ENCODE results near the gene PPIP5K2. TPM values are rescaled to one million over a fixed set of nuclear protein-coding genes. Genes with fewer than 3 reads are reported as not detected.
"Not testable (repeated sequence)": the region's sequence is repeated elsewhere in the genome, so short reads cannot be mapped to it uniquely, and the experiment has no call there.

PPIP5K2 gene
- 25.9 TPM for polyA plus RNA-seq

DNA sequence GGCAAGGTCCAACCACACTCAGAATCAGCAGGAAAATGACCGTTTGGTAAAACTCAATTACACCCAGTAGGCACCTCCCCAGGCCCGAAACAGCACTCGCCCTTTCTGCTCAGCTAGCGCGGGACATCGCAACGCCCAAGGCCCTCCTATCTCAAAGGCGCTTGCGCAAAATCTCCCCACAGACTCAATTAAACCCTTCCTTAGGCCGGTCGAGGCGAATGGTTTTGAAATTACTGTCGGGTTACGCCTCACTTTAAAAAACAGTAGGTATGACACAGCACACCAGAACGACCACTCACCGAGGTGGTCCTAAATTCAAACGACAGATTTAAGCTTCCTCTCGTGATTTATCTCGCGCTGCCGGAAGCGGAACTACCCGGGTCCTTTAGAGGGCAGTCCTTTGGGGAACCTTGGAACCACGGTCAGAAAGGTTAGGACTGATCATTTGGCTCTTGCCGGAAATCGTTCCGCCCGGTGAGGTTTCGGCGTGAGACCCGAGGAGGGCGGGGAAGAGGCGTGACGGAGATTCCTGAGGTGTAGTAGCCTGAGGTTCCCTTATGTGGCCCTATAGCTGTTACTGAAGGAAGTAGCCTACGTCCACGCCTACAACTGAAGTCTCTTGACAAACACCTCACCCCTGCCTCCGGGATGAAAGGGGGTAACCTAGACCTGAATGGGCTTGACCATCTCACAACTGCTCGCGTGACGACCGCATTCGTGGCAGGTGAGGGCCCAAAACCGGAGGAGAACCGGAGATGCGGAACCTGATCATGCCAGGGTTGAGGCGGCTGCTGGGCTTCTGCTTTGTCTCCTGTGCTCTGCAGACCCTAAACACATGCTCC is at the start of gene PPIP5K2, which contains the start of gene GIN1:
PPIP5K2 (plus strand) TSS at position 537 of the 842 bp plus-strand sequence. CDS start 9,289 bp downstream, outside the sequence.
GIN1 (minus strand) TSS at position 374 of the 842 bp plus-strand sequence. CDS start 11,431 bp downstream, outside the sequence.
- peak within 1 kb of the TSS; percentile 91 to 100 (median 99) for H3K27ac Mint-ChIP-seq
- peaks cover 2% of the 10 kb centered on the region for H3K36me3 Mint-ChIP-seq
- peak within 1 kb of the TSS; percentile 94 to 100 (median 98) for H3K4me3 Mint-ChIP-seq
- no peaks in the 10 kb centered on the region for H3K9me3 Mint-ChIP-seq
- no peaks in the 10 kb centered on the region for H3K27me3 Mint-ChIP-seq
- peaks cover 15 to 37% (median 31%) of the 10 kb centered on the region in 3 donors for H3K4me1 Mint-ChIP-seq

DNA sequence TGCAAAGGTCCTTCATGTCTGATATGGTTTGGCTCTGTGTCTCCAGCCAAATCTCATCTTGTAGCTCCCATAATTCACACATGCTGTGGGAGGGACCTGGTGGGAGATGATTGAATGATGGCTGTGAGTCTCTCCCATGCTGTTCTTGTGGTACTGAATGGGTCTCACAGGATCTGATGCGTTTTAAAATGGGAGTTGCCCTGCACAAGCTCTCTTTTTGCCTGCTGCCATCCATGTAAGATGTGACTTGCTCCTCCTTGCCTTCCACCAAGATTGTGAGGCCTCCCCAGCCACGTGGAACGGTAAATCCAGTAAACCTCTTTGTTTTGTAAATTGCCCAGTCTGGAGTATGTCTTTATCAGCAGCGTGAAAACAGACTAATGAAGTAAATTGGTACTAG is 46.6 kb upstream of the PPIP5K2 start:
- H3K9me3 Mint-ChIP-seq = peaks cover 12 to 38% (median 26%) of the 10 kb centered on the region in 3 donors
- not testable (repeated sequence) for H3K27me3 Mint-ChIP-seq, H3K36me3 Mint-ChIP-seq, H3K4me1 Mint-ChIP-seq, H3K4me3 Mint-ChIP-seq
- peak overlapping the region in 1 of 3 donors; percentile 5 for H3K27ac Mint-ChIP-seq

DNA sequence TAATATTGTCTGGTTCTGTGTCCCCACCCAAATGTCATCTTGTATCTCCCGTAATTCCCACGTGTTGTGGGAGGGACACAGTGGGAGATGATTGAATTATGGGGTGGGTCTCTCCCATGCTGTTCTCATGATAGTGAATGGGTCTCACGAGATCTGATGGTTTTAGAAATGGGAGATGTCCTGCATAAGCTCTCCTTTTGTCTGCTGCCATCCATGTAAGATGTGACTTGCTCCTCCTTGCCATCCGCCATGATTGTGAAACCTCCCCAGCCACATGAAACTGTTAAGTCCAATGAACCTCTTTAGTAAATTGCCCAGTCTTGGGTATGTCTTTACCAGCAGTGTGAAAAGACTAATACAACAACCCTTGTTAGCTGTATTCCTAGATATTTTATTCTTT is 44.7 kb upstream of the PPIP5K2 start:
- Mint-ChIP-seq H3K36me3 (no peaks in the 10 kb centered on the region), H3K4me3 (no peak overlapping the region), H3K4me1 (peaks cover 0 to 2% (median 0%) of the 10 kb centered on the region in 3 donors), H3K9me3 (peaks cover 14 to 44% (median 33%) of the 10 kb centered on the region in 3 donors), H3K27ac (peak overlapping the region in 1 of 3 donors; percentile 5), H3K27me3 (no peaks in the 10 kb centered on the region)

DNA sequence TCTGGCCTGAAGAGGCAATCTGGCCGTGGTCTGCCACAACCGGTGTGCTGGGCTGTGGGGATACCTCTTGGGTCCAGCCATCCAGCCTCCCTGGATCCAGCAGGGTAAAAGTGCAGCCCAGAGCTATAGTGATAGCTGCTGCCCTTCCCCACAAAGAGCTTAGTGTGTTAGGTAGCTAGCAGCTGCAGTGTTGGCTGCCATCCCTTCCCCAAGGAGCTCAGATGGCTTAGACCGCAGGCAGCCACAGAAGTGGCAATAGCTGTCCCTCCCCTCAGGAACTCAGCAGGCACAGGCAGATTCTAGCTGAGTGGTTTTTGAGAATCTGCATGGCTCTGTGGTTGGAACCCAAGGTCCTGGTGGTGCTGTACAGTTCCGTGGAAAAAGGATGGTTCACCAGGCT is 40.3 kb upstream of the PPIP5K2 start:
- no peak overlapping the region for H3K27ac Mint-ChIP-seq
- peaks cover 0 to 2% (median 0%) of the 10 kb centered on the region in 3 donors for H3K4me1 Mint-ChIP-seq
- peaks cover 25 to 73% (median 58%) of the 10 kb centered on the region in 3 donors for H3K9me3 Mint-ChIP-seq
- no peak overlapping the region for H3K4me3 Mint-ChIP-seq
- no peaks in the 10 kb centered on the region for H3K27me3 Mint-ChIP-seq
- H3K36me3 Mint-ChIP-seq = peaks cover 2% of the 10 kb centered on the region

DNA sequence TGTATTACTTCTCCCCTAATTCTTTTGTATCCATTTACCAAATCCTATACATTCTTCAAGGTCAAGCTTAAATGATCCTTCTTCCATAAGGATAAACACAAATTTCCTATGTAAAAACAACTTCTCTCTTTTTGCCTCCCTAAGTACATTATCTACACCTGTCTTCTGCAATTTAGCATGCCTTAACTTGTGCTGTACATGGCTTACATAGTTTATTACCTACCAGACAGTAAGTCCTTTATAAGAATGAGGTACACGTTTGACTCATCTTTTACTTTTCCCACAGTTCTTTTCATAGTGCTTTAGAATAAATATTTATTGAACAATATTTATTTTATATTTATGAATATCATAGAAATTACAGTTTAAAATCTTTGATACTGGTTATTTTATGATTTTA is 33.6 kb upstream of the PPIP5K2 start:
- Mint-ChIP-seq H3K4me3 (no peak overlapping the region), H3K27ac (no peak overlapping the region), H3K9me3 (peaks cover 16 to 42% (median 37%) of the 10 kb centered on the region in 3 donors), H3K4me1 (peaks cover 0 to 2% (median 0%) of the 10 kb centered on the region in 3 donors), H3K36me3 (peaks cover 22% of the 10 kb centered on the region), H3K27me3 (no peaks in the 10 kb centered on the region)

GRCh38 chr5:103089272-103089671 is 30.8 kb upstream of the PPIP5K2 start:
- Mint-ChIP-seq H3K36me3 (peaks cover 29% of the 10 kb centered on the region), H3K4me1 (peaks cover 0 to 2% (median 0%) of the 10 kb centered on the region in 3 donors), H3K27ac (no peak overlapping the region)

DNA sequence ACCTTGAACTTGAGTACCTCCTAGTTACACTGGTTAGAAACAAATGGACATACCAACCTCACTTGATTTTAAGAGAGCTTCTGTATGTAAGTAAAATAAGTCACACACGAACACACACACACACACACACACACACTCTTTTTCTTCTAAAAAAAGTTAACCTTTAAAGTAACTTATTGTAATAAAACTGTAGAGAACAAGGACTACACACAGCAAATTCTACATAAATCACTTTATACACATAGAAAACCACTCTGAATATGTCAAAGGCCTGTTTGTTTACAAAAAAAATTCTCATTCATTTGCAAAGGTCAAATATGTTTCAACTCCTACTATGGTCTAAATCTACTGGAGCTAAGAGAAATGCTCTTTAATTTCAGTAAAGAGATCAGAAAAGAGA is 29.3 kb upstream of the PPIP5K2 start:
- Mint-ChIP-seq H3K4me3 (no peak overlapping the region), H3K9me3 (peaks cover 2 to 13% (median 6%) of the 10 kb centered on the region in 3 donors), H3K36me3 (peaks cover 27% of the 10 kb centered on the region), H3K4me1 (peaks cover 0 to 2% (median 0%) of the 10 kb centered on the region in 3 donors), H3K27me3 (no peaks in the 10 kb centered on the region), H3K27ac (no peak overlapping the region)

More at GRCh38 chr5:103089272-103089671, 30.8 kb upstream of the PPIP5K2 start:
- peaks cover 5 to 20% (median 14%) of the 10 kb centered on the region in 3 donors for H3K9me3 Mint-ChIP-seq
- H3K27me3 Mint-ChIP-seq = no peaks in the 10 kb centered on the region
- no peak overlapping the region for H3K4me3 Mint-ChIP-seq

DNA sequence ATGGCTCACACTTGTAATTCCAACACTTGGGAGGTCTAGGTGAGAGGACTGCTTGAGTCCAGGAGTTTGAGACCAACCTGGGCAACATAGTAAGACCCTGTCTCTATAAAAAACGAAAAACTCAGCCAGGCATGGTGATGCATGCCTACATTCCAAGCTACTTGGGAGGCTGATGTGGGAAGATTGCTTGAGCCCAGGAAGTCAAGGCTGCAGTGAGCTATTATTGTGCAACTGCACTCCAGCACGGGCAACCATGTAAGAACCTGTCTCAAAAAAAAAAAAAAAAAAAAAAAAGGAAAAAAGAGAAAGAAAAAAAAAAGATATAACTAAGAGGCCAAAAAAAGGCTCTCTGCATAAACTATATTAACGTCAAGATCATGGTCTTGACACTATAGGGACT is 27.4 kb upstream of the PPIP5K2 start:
- H3K9me3 Mint-ChIP-seq = peaks cover 0 to 5% (median 2%) of the 10 kb centered on the region in 3 donors
- H3K36me3 Mint-ChIP-seq = peaks cover 28% of the 10 kb centered on the region
- no peaks in the 10 kb centered on the region for H3K27me3 Mint-ChIP-seq
- H3K27ac Mint-ChIP-seq = no peak overlapping the region
- H3K4me3 Mint-ChIP-seq = no peak overlapping the region
- no peaks in the 10 kb centered on the region for H3K4me1 Mint-ChIP-seq

DNA sequence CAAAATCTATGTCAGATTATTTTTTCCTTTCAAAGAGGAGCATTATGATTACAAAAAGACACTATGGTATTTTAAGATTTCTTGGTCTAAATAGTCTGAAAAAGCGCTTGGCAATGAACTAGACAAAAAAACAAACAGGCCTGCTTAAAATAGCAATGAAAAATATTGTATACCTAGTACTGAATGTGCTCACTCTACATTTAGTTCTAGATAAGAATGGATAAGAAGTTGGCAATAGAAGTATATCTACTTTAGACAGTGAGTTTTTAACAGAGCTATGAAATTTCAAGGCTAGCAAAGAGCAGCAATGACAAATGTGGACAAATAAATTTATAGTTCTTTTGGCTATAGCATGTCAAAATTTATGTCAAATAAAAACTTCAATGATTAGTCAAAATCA is 26.4 kb upstream of the PPIP5K2 start:
- H3K36me3 Mint-ChIP-seq = peaks cover 25% of the 10 kb centered on the region
- no peak overlapping the region for H3K4me3 Mint-ChIP-seq
- H3K27ac Mint-ChIP-seq = no peak overlapping the region
- H3K27me3 Mint-ChIP-seq = no peaks in the 10 kb centered on the region
- H3K9me3 Mint-ChIP-seq = peaks cover 0 to 5% (median 2%) of the 10 kb centered on the region in 3 donors
- H3K4me1 Mint-ChIP-seq = no peaks in the 10 kb centered on the region

- peaks cover 23% of the 10 kb centered on the region for H3K36me3 Mint-ChIP-seq
- H3K27me3 Mint-ChIP-seq = no peaks in the 10 kb centered on the region
- H3K9me3 Mint-ChIP-seq = peaks cover 0 to 5% (median 2%) of the 10 kb centered on the region in 3 donors
- no peaks in the 10 kb centered on the region for H3K4me1 Mint-ChIP-seq
- no peak overlapping the region for H3K4me3 Mint-ChIP-seq
- peak overlapping the region in 1 of 3 donors; percentile 23 for H3K27ac Mint-ChIP-seq
These were observed 25.4 kb upstream of the PPIP5K2 start for GRCh38 chr5:103094737-103095136.

DNA sequence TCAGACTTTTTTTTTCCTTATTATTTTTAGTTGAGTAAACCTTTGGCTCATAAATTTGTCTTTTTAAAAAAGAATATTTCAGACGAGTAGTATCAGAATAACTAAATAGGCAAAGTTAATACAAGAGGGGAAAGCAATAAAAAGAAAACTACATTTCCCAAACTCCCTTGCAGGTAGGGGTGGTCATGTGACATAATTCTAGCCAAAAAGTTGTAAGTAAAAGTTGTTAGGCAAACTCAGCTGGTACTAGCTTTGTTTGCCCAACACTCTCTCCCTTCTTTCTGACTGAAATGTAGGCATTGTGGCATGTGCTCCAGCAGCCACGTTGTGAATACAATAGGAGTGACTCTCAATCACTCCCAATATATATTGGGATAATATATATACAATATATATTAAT is 21.1 kb upstream of the PPIP5K2 start:
- H3K36me3 Mint-ChIP-seq = peaks cover 22% of the 10 kb centered on the region
- H3K27ac Mint-ChIP-seq = no peak overlapping the region
- no peaks in the 10 kb centered on the region for H3K27me3 Mint-ChIP-seq
- H3K4me3 Mint-ChIP-seq = no peak overlapping the region
- H3K9me3 Mint-ChIP-seq = no peaks in the 10 kb centered on the region
- H3K4me1 Mint-ChIP-seq = no peaks in the 10 kb centered on the region

DNA sequence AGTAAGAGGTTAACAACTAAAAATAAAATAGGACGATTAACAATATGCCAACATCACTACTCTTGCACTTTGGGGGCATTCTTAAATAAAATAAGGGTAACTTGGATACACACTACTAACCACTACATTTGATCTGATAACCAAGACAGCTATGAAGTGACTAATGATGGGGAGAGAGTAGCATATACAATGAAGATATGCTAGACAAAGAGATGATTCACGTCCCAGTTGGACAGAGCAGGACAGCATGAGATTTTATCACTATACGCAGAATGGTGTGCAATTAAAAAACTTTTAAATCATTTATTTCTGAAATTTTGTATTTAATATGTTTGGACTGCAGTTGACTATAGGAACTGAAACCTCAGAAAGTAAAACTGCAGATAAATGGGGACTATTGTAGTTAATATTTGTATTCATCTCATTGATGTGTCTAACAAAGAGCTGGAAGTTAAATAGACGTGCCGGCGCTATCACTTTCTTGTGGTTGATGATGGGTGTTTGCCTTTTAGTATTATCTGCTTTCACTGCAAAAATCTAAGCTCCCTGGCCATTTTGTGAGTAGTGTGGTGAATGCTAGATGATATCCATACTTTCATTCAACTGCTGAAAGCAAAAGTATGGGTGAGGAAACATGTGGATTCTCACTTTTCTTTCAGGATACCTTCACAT is 18.9 kb upstream of the PPIP5K2 start:
- H3K4me1 Mint-ChIP-seq = no peaks in the 10 kb centered on the region
- H3K27ac Mint-ChIP-seq = no peak overlapping the region
- no peaks in the 10 kb centered on the region for H3K27me3 Mint-ChIP-seq
- H3K36me3 Mint-ChIP-seq = peaks cover 19% of the 10 kb centered on the region
- H3K9me3 Mint-ChIP-seq = no peaks in the 10 kb centered on the region
- no peak overlapping the region for H3K4me3 Mint-ChIP-seq

GRCh38 chr5:103102234-103102633 is 17.9 kb upstream of the PPIP5K2 start:
- no peaks in the 10 kb centered on the region for H3K27me3 Mint-ChIP-seq
- no peaks in the 10 kb centered on the region for H3K9me3 Mint-ChIP-seq
- peaks cover 14% of the 10 kb centered on the region for H3K36me3 Mint-ChIP-seq
- no peak overlapping the region for H3K4me3 Mint-ChIP-seq
- H3K27ac Mint-ChIP-seq = no peak overlapping the region
- no peaks in the 10 kb centered on the region for H3K4me1 Mint-ChIP-seq

- H3K27ac Mint-ChIP-seq = no peak overlapping the region
- H3K4me3 Mint-ChIP-seq = no peak overlapping the region
- H3K27me3 Mint-ChIP-seq = no peaks in the 10 kb centered on the region
- peaks cover 7 to 22% (median 21%) of the 10 kb centered on the region in 3 donors for H3K4me1 Mint-ChIP-seq
- H3K36me3 Mint-ChIP-seq = peaks cover 10% of the 10 kb centered on the region
- H3K9me3 Mint-ChIP-seq = peaks cover 0 to 1% (median 0%) of the 10 kb centered on the region in 3 donors
These were observed 12.0 kb upstream of the PPIP5K2 start for GRCh38 chr5:103108086-103108485.

DNA sequence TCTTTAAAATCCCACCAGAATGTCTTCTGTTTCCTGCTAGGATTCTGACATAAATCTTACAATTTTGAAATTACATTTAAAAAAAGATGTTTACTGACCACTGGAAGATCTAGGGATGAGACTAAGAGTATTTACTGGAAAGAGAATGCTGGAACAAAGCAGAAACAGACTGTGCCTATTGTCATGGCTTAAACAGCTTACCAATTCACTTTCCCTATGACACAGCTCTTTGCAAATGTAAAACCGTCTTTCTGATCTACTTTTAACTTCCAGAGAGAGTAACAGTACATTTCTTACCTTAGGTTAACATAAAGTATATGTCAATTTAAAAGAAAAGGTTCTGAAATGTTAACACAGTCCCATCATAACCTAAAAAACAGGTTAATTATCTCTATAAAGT is 10.8 kb upstream of the PPIP5K2 start:
- Mint-ChIP-seq H3K9me3 (peaks cover 0 to 1% (median 0%) of the 10 kb centered on the region in 3 donors), H3K4me1 (peaks cover 7 to 24% (median 22%) of the 10 kb centered on the region in 3 donors), H3K27ac (peak overlapping the region in 1 of 3 donors; percentile 69), H3K36me3 (peaks cover 11% of the 10 kb centered on the region), H3K4me3 (no peak overlapping the region), H3K27me3 (no peaks in the 10 kb centered on the region)
